Measurements from ENCODE around the gene ATXN2. TPM values are rescaled to one million over a fixed set of nuclear protein-coding genes. Genes with fewer than 3 reads are reported as not detected.

The ATXN2 gene
- total RNA-seq, 1 experiment from 2014 or later: 56.3 TPM

DNA sequence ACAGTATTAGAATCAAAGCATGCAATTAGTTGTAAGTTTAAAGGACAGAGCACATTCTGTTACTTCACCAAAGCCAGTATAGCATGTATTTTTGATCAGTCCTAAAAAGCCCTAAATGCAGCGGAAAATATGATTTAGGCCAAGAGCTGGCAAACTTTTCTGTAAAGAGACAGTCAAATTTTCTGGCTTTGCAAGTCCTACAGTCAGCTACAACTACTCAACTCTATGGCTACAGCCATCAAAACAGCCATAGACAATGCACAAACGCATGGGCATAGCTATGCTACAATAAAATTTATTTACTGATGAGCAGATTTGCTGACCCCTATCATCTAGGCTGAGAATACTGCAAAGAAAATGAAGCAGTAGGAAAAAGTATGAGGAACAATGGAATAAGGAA is 52.9 kb downstream of the ATXN2 start:
- no peak for DNase-seq (ENCODE audit: low spot score)
- ChIA-PET POLR2A (no interaction called here), CTCF (no interaction called here)
- Mint-ChIP-seq H3K27me3 (ENCODE audit: low read depth) (no peaks in the 10 kb centered on the region), H3K4me3 (no peak overlapping the region), H3K27ac (peak overlapping the region; percentile 10; the same call in 1 of the 2 replicates), H3K4me1 (no peaks in the 10 kb centered on the region), H3K36me3 (peaks cover 44% of the 10 kb centered on the region), H3K9me3 (no peaks in the 10 kb centered on the region)
- ATAC-seq: no peak
- TF ChIP-seq GRHL2 (CRISPR knock-in tag; IDR thresholded peaks at IDR 0.05; ENCODE audit: insufficient replicate concordance, severe bottlenecking) (no peak), GTF2I (CRISPR knock-in tag; conservative IDR thresholded peaks at IDR 0.05) (no peak), SMAD3 (CRISPR knock-in tag; IDR thresholded peaks at IDR 0.05; ENCODE audit: borderline replicate concordance) (no peak), SP1 (CRISPR knock-in tag; conservative IDR thresholded peaks at IDR 0.05) (no peak), RORB (CRISPR knock-in tag; IDR thresholded peaks at IDR 0.05) (no peak), ETV6 (CRISPR knock-in tag; IDR thresholded peaks at IDR 0.05) (no peak), CREB1 (CRISPR knock-in tag; IDR thresholded peaks at IDR 0.05) (no peak)

DNA sequence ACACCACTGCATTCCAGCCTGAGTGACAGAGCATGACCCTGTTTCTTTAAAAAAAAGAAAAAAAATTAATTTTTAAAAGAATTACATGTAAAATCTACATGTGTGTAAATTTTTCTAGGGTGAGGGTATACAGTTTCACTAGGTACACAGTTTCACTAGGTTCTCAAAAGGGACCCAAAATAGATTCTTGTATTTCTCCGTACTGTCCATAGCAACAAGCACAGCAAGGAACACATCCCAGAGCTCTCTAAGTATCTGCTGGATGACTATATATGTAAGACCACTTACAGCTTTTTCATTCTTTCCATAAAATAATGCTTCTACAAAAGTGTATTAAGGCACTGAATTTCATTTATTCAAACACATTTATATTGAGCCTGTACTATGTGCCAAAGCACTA is 55.1 kb downstream of the ATXN2 start:
- Mint-ChIP-seq H3K27me3 (ENCODE audit: low read depth) (no peaks in the 10 kb centered on the region), H3K4me1 (no peaks in the 10 kb centered on the region), H3K9me3 (no peaks in the 10 kb centered on the region), H3K4me3 (no peak overlapping the region), H3K27ac (no peak overlapping the region), H3K36me3 (peaks cover 43% of the 10 kb centered on the region)
- ATAC-seq (no peak), DNase-seq (ENCODE audit: low spot score) (no peak)
- TF ChIP-seq ETV6 (CRISPR knock-in tag; IDR thresholded peaks at IDR 0.05): no peak
- no peak for TF ChIP-seq ZBTB21 (CRISPR knock-in tag; IDR thresholded peaks at IDR 0.05; ENCODE audit: borderline replicate concordance)
- TF ChIP-seq ZNF219 (CRISPR knock-in tag; IDR thresholded peaks at IDR 0.05; ENCODE audit: borderline replicate concordance): no peak
- TF ChIP-seq, protein P1, sequence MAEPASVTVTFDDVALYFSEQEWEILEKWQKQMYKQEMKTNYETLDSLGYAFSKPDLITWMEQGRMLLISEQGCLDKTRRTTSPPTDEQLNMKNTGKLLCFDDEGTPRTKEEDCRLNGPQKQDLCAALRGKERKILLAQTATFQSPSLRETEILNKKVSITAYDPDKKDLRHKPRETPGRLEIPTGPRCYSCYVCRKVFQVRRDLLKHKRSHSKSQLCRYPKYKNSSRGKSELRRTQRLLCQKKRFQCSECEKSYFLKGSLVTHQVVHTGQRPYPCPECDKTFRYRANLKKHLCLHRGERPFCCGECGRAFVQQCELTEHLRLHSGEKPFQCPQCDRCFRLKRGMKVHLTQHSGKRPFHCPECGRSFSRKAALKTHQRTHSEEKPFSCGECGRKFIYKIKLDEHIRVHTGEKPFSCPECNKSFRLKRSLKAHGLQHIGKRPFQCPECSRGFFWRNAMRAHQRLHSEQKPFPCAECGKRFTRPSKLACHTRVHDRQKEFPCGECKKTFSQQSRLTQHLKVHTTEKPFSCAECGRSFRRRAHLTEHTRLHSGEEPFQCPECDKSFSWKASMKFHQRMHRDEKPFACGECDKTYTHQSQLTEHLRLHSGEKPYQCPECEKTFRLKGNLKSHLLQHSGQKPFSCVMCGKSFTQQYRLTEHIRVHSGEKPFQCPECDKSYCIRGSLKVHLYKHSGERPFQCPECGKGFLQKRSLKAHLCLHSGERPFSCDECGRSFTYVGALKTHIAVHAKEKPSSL (CRISPR knock-in tag; conservative IDR thresholded peaks at IDR 0.05): no peak
- TF ChIP-seq, protein P2, sequence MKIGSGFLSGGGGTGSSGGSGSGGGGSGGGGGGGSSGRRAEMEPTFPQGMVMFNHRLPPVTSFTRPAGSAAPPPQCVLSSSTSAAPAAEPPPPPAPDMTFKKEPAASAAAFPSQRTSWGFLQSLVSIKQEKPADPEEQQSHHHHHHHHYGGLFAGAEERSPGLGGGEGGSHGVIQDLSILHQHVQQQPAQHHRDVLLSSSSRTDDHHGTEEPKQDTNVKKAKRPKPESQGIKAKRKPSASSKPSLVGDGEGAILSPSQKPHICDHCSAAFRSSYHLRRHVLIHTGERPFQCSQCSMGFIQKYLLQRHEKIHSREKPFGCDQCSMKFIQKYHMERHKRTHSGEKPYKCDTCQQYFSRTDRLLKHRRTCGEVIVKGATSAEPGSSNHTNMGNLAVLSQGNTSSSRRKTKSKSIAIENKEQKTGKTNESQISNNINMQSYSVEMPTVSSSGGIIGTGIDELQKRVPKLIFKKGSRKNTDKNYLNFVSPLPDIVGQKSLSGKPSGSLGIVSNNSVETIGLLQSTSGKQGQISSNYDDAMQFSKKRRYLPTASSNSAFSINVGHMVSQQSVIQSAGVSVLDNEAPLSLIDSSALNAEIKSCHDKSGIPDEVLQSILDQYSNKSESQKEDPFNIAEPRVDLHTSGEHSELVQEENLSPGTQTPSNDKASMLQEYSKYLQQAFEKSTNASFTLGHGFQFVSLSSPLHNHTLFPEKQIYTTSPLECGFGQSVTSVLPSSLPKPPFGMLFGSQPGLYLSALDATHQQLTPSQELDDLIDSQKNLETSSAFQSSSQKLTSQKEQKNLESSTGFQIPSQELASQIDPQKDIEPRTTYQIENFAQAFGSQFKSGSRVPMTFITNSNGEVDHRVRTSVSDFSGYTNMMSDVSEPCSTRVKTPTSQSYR (CRISPR knock-in tag; IDR thresholded peaks at IDR 0.05): no peak
- TF ChIP-seq, protein P3, sequence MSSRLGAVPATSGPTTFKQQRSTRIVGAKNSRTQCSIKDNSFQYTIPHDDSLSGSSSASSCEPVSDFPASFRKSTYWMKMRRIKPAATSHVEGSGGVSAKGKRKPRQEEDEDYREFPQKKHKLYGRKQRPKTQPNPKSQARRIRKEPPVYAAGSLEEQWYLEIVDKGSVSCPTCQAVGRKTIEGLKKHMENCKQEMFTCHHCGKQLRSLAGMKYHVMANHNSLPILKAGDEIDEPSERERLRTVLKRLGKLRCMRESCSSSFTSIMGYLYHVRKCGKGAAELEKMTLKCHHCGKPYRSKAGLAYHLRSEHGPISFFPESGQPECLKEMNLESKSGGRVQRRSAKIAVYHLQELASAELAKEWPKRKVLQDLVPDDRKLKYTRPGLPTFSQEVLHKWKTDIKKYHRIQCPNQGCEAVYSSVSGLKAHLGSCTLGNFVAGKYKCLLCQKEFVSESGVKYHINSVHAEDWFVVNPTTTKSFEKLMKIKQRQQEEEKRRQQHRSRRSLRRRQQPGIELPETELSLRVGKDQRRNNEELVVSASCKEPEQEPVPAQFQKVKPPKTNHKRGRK (CRISPR knock-in tag; IDR thresholded peaks at IDR 0.05; ENCODE audit: borderline replicate concordance): no peak
- no peak for TF ChIP-seq CREB1 (CRISPR knock-in tag; IDR thresholded peaks at IDR 0.05)
- TF ChIP-seq, protein P4, sequence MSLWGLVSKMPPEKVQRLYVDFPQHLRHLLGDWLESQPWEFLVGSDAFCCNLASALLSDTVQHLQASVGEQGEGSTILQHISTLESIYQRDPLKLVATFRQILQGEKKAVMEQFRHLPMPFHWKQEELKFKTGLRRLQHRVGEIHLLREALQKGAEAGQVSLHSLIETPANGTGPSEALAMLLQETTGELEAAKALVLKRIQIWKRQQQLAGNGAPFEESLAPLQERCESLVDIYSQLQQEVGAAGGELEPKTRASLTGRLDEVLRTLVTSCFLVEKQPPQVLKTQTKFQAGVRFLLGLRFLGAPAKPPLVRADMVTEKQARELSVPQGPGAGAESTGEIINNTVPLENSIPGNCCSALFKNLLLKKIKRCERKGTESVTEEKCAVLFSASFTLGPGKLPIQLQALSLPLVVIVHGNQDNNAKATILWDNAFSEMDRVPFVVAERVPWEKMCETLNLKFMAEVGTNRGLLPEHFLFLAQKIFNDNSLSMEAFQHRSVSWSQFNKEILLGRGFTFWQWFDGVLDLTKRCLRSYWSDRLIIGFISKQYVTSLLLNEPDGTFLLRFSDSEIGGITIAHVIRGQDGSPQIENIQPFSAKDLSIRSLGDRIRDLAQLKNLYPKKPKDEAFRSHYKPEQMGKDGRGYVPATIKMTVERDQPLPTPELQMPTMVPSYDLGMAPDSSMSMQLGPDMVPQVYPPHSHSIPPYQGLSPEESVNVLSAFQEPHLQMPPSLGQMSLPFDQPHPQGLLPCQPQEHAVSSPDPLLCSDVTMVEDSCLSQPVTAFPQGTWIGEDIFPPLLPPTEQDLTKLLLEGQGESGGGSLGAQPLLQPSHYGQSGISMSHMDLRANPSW (CRISPR knock-in tag; conservative IDR thresholded peaks at IDR 0.05; ENCODE audit: low read depth): no peak
- no peak for TF ChIP-seq ZNF396 (CRISPR knock-in tag; IDR thresholded peaks at IDR 0.05; ENCODE audit: borderline replicate concordance)
- TF ChIP-seq, protein P5, sequence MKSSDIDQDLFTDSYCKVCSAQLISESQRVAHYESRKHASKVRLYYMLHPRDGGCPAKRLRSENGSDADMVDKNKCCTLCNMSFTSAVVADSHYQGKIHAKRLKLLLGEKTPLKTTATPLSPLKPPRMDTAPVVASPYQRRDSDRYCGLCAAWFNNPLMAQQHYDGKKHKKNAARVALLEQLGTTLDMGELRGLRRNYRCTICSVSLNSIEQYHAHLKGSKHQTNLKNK (CRISPR knock-in tag; IDR thresholded peaks at IDR 0.05): no peak
- CTCF ChIA-PET: interaction anchor here (0.6 kb wide), 1 partner anchor 11 kb away, joined by 3 read pairs; no protein-coding TSS in a partner anchor
- POLR2A ChIA-PET: no interaction called here

Measured in WTC11 (cell line).